HG02571 (cell line): ENCODE measurements around the gene ZFYVE21.

Experiments used
- ATAC-seq: cut with Tn5 transposase; IDR thresholded peaks from one replicate; pipeline ENCODE4 v1.9.1; 2021; ENCODE audit warnings: mild to moderate bottlenecking, moderate library complexity; ENCODE audit not compliant: unreplicated experiment

ZFYVE21 gene

GRCh38 chr14:103691655-103692054 is 24.0 kb upstream of the ZFYVE21 start:
- peak; percentile 45 for ATAC-seq

GRCh38 chr14:103692159-103692558 is 23.5 kb upstream of the ZFYVE21 start:
- no peak for ATAC-seq

GRCh38 chr14:103692871-103693270 is 22.7 kb upstream of the ZFYVE21 start:
- ATAC-seq = no peak

GRCh38 chr14:103693515-103693914 is 22.1 kb upstream of the ZFYVE21 start:
- ATAC-seq = no peak

GRCh38 chr14:103694572-103695026 is 21.0 kb upstream of the ZFYVE21 start:
- no peak for ATAC-seq

GRCh38 chr14:103695296-103696069 is 20.1 kb upstream of the ZFYVE21 start:
- no peak for ATAC-seq

GRCh38 chr14:103696070-103696402 is 19.6 kb upstream of the ZFYVE21 start:
- ATAC-seq = no peak

GRCh38 chr14:103696466-103697071 is 19.0 kb upstream of the ZFYVE21 start:
- no peak for ATAC-seq

- ATAC-seq = no peak
Measured at GRCh38 chr14:103697206-103697602, 18.4 kb upstream of the ZFYVE21 start.

- no peak for ATAC-seq
Measured at GRCh38 chr14:103697603-103698379, 17.8 kb upstream of the ZFYVE21 start.

GRCh38 chr14:103698380-103699260 is 17.0 kb upstream of the ZFYVE21 start:
- ATAC-seq = no peak

GRCh38 chr14:103699261-103699661 is 16.3 kb upstream of the ZFYVE21 start:
- no peak for ATAC-seq

GRCh38 chr14:103699901-103700752 is 15.5 kb upstream of the ZFYVE21 start:
- no peak for ATAC-seq

- no peak for ATAC-seq
Measured at GRCh38 chr14:103700753-103701490, 14.7 kb upstream of the ZFYVE21 start.

- no peak for ATAC-seq
Measured at GRCh38 chr14:103702095-103702494, 13.5 kb upstream of the ZFYVE21 start.

- ATAC-seq = no peak
Measured at GRCh38 chr14:103702497-103703432, 12.8 kb upstream of the ZFYVE21 start.

GRCh38 chr14:103703433-103704385 is 11.9 kb upstream of the ZFYVE21 start:
- ATAC-seq = no peak
